HFFc6 (cell line): ENCODE data around the gene SPOCK1. TPM values are rescaled to one million over a fixed set of nuclear protein-coding genes. Genes with fewer than 3 reads are reported as not detected.

ENCODE experiments used
- DNase-seq: peaks from one replicate; pipeline ENCODE4 v3.0.0-alpha.2; 2018
- H3K27ac Mint-ChIP-seq: 2 replicates; pipeline ENCODE4 v1.8.0; 2020; ENCODE audit warnings: mild to moderate bottlenecking, mixed read lengths
- H3K27me3 Mint-ChIP-seq: 2 replicates; pipeline ENCODE4 v1.8.0; 2021; ENCODE audit warnings: mild to moderate bottlenecking, moderate library complexity, mixed read lengths; ENCODE audit not compliant: insufficient read depth
- H3K36me3 Mint-ChIP-seq: 2 replicates; pipeline ENCODE4 v1.8.0; 2021; ENCODE audit warnings: low read depth, mixed read lengths
- H3K4me1 Mint-ChIP-seq: 2 replicates; pipeline ENCODE4 v1.8.0; 2020; ENCODE audit warnings: low read depth, mixed read lengths
- H3K4me3 Mint-ChIP-seq: 2 replicates; pipeline ENCODE4 v1.8.0; 2020; ENCODE audit warnings: mild to moderate bottlenecking, moderate library complexity, mixed read lengths
- H3K9me3 Mint-ChIP-seq: 2 replicates; pipeline ENCODE4 v1.8.0; 2020; ENCODE audit warnings: mild to moderate bottlenecking, mixed read lengths
- total RNA-seq, 6 experiments: library from RNA; stranded (reverse); fragmentation: NEBNext Ultra II Directional; extraction: Animal tissue kit (Norgen Biotek cat#: 25700); gene quantifications; 2 replicates in 1 of 6; 3 replicates in 5 of 6; pipeline ENCODE4 v1.2.3, GENCODE V29; 2021
- TF ChIP-seq, protein P1 (sequence below): fragments of 200-600 bp; sonication (generic); IDR thresholded peaks from 2 replicates; pipeline ENCODE4 v1.5.0; 2021; ENCODE audit warnings: antibody characterized with exemption, mild to moderate bottlenecking

Gene SPOCK1
- total RNA-seq, 6 experiments from 2014 or later = 111 to 170 (median 125) TPM

DNA sequence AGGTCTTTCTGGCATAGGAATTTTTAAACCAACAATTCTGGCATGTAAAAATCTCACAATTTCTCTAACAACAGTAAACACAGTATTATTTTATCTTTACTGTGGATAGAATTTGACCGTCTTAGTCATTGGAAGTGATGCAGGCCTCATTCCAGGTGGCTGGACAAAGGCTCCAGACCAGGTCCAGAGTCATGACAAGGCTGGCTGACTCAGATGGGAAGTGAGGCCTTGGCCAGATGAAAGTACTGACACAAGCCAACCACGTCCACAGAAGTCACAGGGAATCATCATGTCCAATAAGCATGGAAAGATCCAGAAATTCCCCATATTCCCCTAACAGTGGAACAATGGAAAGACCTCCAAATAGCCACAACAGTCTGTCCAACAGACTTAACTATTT is 12.4 kb downstream of the SPOCK1 start:
- peak overlapping the region; percentile 28; the same call in 1 of the 2 replicates for H3K4me3 Mint-ChIP-seq
- H3K27me3 Mint-ChIP-seq = no peaks in the 10 kb centered on the region; the same call in 1 of the 2 replicates
- H3K27ac Mint-ChIP-seq = peak overlapping the region; percentile 84
- H3K36me3 Mint-ChIP-seq = no peaks in the 10 kb centered on the region; the same call in 1 of the 2 replicates
- H3K9me3 Mint-ChIP-seq = no peaks in the 10 kb centered on the region
- H3K4me1 Mint-ChIP-seq = peaks cover 60% of the 10 kb centered on the region
- DNase-seq = peak; percentile 87
- TF ChIP-seq, protein P1, sequence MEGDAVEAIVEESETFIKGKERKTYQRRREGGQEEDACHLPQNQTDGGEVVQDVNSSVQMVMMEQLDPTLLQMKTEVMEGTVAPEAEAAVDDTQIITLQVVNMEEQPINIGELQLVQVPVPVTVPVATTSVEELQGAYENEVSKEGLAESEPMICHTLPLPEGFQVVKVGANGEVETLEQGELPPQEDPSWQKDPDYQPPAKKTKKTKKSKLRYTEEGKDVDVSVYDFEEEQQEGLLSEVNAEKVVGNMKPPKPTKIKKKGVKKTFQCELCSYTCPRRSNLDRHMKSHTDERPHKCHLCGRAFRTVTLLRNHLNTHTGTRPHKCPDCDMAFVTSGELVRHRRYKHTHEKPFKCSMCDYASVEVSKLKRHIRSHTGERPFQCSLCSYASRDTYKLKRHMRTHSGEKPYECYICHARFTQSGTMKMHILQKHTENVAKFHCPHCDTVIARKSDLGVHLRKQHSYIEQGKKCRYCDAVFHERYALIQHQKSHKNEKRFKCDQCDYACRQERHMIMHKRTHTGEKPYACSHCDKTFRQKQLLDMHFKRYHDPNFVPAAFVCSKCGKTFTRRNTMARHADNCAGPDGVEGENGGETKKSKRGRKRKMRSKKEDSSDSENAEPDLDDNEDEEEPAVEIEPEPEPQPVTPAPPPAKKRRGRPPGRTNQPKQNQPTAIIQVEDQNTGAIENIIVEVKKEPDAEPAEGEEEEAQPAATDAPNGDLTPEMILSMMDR = no peak

DNA sequence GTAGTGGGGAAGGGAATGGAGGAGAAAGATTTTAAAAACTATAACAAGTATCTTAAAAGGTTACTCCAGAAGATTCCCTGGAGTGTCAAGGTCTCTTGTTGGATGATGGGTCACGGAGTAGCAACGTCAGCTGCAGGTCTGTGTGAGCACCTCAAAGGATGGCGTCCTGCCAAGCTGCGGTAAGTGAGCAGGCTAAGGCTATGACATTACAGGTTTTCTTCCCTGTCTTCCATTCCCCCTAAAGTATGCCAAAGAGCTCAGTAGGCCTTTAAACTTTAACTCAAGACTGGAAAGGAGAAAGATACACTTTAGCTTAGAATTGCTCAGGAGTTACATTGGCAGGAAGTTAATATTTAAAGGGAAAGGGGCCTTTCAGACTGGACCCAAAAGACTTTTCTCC is 17.5 kb downstream of the SPOCK1 start:
- H3K27me3 Mint-ChIP-seq = no peaks in the 10 kb centered on the region; the same call in 1 of the 2 replicates
- H3K27ac Mint-ChIP-seq = no peak overlapping the region

DNA sequence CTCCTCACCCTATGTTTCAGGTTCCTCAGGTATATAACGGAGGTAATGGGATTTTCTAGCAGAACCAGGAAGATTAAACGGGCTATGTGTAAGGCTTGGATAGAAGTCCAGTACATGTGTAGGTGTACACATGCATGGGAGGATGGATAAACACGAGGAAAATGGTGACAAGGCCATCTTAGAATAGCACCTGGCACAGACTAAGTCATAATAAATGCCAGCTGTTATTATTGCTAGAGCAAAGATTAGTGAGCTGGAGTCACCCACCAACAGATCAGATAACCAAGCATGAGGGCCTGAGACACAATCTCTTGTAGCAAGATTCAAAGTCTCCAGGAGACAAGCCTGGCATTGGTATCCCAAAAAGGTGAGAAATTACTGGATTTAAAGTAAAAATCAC is 21.1 kb downstream of the SPOCK1 start:
- no peak for DNase-seq
- TF ChIP-seq, protein P1 = no peak

More for the DNA sequence above, 17.5 kb downstream of the SPOCK1 start:
- no peak overlapping the region for H3K4me3 Mint-ChIP-seq
- no peaks in the 10 kb centered on the region; the same call in 1 of the 2 replicates for H3K36me3 Mint-ChIP-seq
- TF ChIP-seq, protein P1 = no peak
- H3K9me3 Mint-ChIP-seq = no peaks in the 10 kb centered on the region
- DNase-seq = no peak
- H3K4me1 Mint-ChIP-seq = peaks cover 14% of the 10 kb centered on the region

DNA sequence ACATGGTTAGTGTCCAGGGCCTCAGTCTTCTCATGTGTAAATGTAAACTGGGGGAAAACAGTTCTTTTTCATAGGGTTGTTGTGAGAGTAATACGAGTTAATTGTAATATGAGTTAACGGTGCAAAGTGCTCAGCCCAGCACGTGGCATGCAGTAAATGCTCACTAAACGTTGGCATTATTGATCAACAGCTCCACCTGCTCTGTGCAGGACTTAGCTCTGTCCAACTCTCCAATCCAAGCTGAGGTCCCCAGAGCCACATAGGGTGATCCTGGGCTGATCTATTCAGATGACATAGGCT is 28.3 kb downstream of the SPOCK1 start:
- Mint-ChIP-seq H3K27me3 (peaks cover 1% of the 10 kb centered on the region; the same call in 1 of the 2 replicates), H3K4me3 (peak overlapping the region; percentile 15; the same call in 1 of the 2 replicates), H3K27ac (peak overlapping the region; percentile 90), H3K9me3 (no peaks in the 10 kb centered on the region), H3K36me3 (peaks cover 4% of the 10 kb centered on the region), H3K4me1 (peaks cover 54% of the 10 kb centered on the region)
- TF ChIP-seq, protein P1 = no peak
- DNase-seq = no peak

More for the DNA sequence above, 21.1 kb downstream of the SPOCK1 start:
- no peaks in the 10 kb centered on the region for H3K4me1 Mint-ChIP-seq
- peaks cover 4% of the 10 kb centered on the region for H3K36me3 Mint-ChIP-seq
- no peak overlapping the region for H3K27ac Mint-ChIP-seq
- H3K27me3 Mint-ChIP-seq = peaks cover 1% of the 10 kb centered on the region; the same call in 1 of the 2 replicates
- no peaks in the 10 kb centered on the region for H3K9me3 Mint-ChIP-seq
- no peak overlapping the region for H3K4me3 Mint-ChIP-seq

DNA sequence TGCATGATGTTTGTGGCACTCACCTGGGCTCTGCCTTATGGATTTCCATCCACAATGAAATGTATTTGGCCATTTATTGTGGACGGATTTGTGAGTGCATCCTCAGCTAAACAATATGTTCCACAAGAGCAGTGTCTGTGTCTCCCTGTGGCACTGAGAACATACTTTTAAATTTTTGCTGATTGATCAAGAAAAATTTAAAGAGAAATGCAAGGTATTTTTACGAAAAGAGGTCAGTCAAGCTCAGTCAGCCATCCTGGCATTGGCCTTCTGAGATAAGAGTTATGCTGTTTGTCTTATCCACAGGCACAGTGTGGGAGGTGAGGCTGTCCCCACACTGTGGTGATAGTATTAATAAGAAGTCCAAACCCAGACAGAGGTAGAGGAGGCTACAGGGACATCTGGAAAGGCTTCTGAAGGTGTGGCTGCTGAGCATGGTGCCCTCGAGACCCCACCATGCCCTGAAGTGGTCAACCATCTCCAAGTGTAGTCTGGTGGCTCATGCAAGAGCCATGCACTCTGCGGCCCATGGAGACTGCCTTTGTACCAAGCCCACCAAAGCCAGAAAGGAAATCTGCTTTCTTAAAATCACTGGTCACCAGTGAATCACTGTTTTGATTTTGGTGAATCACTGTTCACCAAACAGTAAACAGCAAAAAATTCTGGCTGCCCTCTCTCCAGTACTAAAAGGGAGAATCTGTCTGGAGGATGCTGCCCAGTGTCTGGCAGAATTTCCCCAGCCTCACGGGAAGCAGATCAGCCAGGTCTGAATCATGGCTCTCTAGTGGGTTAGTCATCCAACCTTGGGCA is 28.8 kb downstream of the SPOCK1 start:
- peaks cover 1% of the 10 kb centered on the region; the same call in 1 of the 2 replicates for H3K27me3 Mint-ChIP-seq
- H3K4me1 Mint-ChIP-seq = peaks cover 57% of the 10 kb centered on the region
- TF ChIP-seq, protein P1 = no peak

More for the DNA sequence above, 28.8 kb downstream of the SPOCK1 start:
- peak overlapping the region; percentile 53 for H3K4me3 Mint-ChIP-seq
- DNase-seq = peak; percentile 99
- H3K27ac Mint-ChIP-seq = peak overlapping the region; percentile 90
- H3K36me3 Mint-ChIP-seq = peaks cover 4% of the 10 kb centered on the region
- no peaks in the 10 kb centered on the region for H3K9me3 Mint-ChIP-seq
